G401.6 (cell line): ENCODE results near the gene PACSIN3.
"Not testable (repeated sequence)": the region's sequence is repeated elsewhere in the genome, so short reads cannot be mapped to it uniquely, and the experiment has no call there.

Experiments
- FAIRE-seq: peaks from 2 replicates; lab custom pipeline; 2012; peaks lifted over from hg19 to GRCh38; lab: Jason Lieb, UNC

PACSIN3 gene

DNA sequence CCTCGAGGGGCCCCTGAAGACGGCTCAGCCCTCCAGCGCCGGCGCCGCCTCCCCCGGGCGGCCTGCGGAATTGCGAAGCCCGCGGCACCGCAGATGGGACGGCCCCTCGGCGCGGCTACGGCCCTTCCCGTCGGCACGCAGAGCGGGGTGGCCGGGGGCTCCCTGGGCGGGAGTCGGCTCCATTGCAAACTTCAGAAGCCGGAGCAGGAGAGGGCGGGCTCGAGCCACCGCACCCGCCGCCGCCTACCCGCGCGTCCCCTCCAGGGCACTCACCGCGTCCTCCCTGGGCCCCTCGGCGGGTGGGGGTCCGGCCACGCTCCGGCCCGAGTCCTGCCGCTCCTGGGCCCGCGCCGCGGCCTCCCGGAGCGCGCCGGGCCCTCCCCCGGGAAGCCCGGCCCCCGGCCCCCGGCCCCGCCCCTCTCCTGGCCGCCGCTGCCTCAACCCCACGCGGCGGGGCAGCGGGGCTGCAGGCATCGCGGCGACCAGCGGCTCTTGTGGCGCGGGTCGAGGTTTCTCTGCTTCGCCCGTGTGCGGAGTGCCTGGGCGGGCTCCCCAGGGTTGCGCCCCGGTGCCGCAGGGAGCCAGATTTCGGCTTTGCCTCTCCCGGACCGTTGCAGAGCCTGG is at the start of gene PACSIN3:
Gene PACSIN3, minus strand, starts transcription at position 359 of the 624 bp plus-strand sequence. CDS start 3,707 bp downstream, outside the sequence.
- no peak for FAIRE-seq

- FAIRE-seq, result no peak
Observed at GRCh38 chr11:47235163-47235562, 48.9 kb upstream of the PACSIN3 start.

DNA sequence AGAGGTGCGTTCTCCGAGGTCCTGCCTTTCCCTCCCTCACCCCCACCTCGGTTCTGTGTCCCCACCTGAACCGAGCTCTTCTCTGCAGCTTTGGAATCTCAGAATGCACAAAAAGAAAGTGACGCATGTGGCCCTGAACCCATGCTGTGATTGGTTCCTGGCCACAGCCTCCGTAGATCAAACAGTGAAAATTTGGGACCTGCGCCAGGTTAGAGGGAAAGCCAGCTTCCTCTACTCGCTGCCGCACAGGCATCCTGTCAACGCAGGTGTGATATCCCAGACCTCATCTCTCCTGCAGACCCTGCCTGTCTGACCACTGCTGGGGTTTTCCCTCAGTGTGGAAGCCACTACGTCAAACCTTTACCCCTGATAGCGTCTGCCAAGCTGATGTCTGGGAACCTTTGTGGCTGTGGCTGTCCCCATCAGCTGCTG is 48.5 kb upstream of the PACSIN3 start:
- FAIRE-seq, result no peak

GRCh38 chr11:47233989-47234668 is 47.9 kb upstream of the PACSIN3 start:
- FAIRE-seq, result no peak

DNA sequence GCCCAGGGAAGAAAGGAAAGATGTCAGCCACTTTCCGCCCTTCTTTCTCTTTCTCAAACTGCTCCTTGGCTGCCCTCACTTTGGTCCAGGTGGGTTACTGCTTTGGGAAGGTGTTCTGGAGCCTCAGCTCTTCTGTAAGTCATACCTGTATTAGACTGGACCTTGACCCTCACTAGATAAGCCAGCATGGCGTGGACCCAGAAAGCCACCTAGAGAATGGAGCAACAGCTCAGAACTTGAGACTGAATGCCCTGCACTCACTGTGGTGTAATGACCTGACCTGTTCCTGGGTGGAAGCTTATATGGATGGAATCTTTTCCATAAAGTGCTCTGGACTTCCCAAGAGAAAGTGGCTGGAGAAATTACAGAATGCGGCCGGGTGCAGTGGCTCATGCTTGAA is 46.8 kb upstream of the PACSIN3 start:
- no peak for FAIRE-seq

DNA sequence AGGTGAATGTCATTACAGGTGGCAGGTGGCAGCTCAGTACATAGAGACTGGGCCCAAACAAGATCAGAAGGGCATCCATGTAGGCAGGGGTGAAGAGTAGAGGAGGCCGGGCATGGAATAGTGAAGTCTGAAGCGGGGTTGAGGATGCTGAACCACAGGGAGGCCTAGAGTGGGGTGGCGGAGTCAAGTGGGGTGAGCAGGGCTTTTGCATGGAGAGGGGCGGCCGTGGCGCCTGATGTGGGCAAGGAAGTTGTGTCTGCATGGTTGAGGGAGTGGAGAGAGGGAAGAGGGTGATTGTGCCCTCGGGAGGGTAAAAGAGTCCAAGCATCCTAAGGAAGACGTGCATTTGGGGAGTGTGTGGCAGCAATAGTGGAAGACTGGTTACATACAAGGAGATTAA is 42.9 kb upstream of the PACSIN3 start:
- no peak for FAIRE-seq

GRCh38 chr11:47225552-47226400 is 39.5 kb upstream of the PACSIN3 start:
- no peak for FAIRE-seq

GRCh38 chr11:47222696-47223095 is 36.5 kb upstream of the PACSIN3 start:
- no peak for FAIRE-seq

GRCh38 chr11:47220401-47220821 is 34.2 kb upstream of the PACSIN3 start:
- FAIRE-seq, result no peak

GRCh38 chr11:47216121-47216798 is 30.0 kb upstream of the PACSIN3 start:
- no peak for FAIRE-seq

DNA sequence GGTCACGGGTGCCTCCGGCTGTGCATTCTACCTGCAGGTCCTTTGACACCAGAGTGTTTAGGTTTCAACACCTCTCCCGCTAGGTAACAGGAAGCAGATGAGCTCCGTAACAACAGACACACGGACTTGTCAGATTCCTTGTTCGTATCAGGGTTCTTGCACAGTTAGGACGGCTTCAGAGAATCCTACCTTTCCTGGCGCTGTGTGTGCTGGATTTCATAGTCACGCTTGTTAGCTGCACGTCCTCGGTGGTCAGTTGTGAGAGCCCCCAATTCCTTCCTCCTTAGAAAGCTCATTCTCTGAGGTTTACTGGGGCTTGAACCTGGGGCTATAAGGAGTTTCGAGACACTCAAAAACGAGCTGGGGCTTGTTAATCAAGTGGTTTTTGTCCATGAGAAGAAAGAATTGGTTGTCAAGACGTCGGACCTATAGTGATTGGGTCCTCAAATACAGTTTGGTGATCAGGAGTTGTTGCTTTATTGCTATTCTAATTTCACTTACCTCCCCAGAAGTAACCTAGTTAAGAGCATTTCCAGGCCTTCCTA is 29.2 kb upstream of the PACSIN3 start:
- no peak for FAIRE-seq

DNA sequence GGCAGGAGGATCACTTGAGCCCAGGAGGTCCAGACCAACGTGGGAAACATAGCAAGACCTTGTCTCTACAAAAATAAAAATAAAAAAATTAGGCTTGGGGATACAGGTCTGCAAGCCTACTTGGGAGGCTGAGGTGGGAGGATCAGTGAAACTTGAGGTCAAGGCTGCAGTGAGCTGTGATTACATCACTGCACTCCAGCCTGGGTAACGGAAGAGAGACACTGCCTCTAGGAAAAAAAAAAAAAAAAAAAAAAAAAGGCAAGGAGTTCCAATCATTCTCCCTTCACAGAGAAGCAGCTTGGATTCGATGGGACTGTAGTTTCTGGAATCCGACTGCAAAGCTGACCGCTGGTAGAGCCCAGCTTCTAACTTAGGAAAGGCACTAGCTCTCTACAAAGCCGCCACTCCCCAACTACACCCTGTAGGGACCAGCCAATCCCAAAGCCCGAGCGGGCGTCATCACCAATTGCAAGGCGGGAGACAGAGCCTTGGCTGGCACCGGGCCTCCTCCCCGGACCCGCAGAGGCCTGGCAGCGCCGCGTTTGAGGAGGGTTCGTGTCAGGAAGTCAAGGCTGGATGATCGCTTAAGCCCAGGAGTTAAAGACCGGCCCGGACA is 27.8 kb upstream of the PACSIN3 start:
- no peak for FAIRE-seq

GRCh38 chr11:47212938-47213337 is 26.7 kb upstream of the PACSIN3 start:
- FAIRE-seq, result no peak

- FAIRE-seq, result no peak
Observed at GRCh38 chr11:47208628-47209027, 22.4 kb upstream of the PACSIN3 start.

- FAIRE-seq, result not testable (repeated sequence)
Observed at GRCh38 chr11:47208008-47208552, 21.8 kb upstream of the PACSIN3 start.

DNA sequence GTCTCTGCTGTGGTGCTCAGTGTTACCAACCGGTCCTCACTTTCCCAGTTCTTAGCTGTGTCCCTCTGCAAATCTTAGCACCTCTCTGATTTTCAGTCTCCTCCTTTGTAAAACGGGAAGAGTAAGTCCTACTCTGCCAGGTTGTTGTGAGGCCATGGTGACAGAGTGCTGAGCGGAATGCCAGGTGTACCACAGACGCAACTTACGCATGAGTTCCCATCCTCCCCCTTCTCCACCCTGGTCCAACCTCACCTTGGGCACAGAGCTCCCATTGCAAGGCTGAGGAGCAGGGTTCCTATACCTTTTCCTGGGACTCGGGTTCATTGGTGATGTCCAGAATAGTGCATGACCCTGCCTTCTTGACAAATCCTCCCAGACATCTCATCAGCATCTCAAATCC is 21.2 kb upstream of the PACSIN3 start:
- FAIRE-seq, result no peak

- not testable (repeated sequence) for FAIRE-seq
Observed at GRCh38 chr11:47206577-47206976, 20.3 kb upstream of the PACSIN3 start.

- FAIRE-seq, result no peak
Observed at GRCh38 chr11:47204637-47204989, 18.4 kb upstream of the PACSIN3 start.

DNA sequence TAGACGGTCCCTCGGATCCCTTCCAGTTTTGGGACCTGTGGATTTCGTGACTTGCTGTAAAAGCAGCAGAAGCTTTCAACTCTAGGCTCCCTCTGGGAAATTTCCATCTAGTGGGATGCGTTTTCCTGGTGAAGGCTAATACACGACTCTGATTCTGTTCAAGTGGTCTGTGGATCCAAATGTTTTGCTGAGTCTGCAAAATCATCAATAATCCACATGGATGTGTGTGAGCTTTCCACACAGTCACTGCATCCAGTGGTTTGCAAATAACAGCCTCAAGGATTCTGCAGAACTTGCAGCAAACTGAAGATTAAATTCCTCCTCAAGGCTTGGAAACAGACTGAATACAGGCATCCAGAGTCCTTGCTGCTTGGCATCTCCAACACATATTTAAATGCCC is 16.3 kb upstream of the PACSIN3 start:
- no peak for FAIRE-seq

GRCh38 chr11:47201015-47201414 is 14.8 kb upstream of the PACSIN3 start:
- no peak for FAIRE-seq

DNA sequence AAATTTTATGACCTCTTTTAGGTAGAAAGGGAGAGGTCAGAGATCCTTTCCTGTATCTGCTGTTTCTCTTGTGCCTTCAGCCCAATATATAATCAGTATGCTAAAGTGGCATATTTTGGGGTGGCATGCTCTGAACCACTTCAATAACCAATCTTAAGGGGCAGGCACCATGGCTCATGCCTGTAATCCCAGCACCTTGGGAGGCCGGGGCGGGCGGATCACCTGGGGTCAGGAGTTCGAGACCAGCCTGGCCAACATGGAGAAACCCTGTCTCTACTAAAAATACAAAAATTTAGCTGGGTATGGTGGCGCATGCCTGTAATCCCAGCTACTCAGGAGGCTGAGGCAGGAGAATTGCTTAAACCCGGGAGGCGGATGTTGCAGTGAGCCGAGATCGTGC is 11.9 kb upstream of the PACSIN3 start:
- FAIRE-seq, result not testable (repeated sequence)

- no peak for FAIRE-seq
Observed at GRCh38 chr11:47192111-47192510, 5.9 kb upstream of the PACSIN3 start.
